ENCODE results near the gene ZSCAN26.

The ZSCAN26 gene

GRCh38 chr6:28322661-28323060, 55.7 kb downstream of the ZSCAN26 start:
- no peak for DNase-seq (ENCODE audit: low read depth in 2 of 2)

DNA sequence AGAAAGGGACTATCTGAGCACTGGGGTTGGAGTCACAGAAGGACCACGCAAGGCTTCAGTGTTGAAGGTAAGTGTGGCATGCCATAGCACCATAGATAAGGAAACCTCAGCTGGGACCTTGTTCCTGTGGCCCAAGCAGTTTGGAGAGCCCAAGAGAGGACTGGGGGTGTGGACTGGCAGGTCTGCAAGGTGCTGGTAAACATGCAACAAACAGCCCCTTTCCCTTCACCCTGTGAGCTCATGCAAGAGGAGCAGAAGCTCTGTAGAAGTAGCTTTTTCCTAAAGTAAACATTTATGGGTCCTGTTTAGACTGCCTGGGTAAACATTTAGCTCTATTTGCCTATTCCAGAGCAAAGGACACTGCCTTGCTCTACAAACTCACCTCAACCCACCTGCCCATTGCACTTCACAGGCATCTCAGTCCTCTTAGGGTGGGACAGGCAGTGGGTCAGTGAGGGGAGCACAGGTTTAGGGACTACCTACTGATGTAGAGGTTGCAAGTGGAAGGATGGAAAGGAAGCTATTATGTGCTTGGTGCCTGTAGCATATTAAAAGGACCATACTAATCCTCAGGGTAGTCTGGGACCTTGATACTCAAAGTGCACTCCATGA, 57.0 kb downstream of the ZSCAN26 start:
- no peak for DNase-seq (ENCODE audit: low read depth in 2 of 2)

DNA sequence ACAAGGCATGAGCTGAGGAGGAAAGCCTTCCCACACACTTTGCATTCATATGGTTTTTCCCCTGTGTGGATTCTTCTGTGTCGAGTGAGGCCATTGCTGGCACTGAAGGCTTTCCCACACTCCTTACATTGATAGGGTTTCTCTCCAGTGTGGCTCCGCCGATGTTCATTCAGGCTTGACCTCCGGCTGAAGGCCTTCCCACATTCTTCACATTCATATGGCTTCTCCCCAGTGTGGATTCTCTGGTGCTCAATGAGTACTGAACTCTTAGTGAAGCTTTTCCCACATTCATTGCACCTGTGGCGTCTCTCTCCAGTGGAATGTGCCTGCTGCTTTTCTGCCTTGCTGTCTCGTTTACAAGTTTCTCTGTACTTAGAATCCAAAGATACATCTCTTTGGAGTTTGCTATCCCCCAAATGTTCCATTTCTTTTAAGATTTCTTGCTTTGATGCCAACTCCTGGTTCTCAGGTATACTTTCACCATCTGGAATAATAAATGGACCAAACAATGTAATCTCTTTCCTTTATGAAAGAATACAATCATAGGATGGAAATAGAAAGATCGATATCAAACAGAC, 59.5 kb downstream of the ZSCAN26 start:
- DNase-seq (ENCODE audit: low read depth in 2 of 2), result no peak
